Hippocampal formation (tissue), 2 donors: Measurements from ENCODE around the gene PROSER1.
"Not testable (repeated sequence)": the region's sequence is repeated elsewhere in the genome, so short reads cannot be mapped to it uniquely, and the experiment has no call there.

Experiments used
- DNase-seq, 2 donors: peaks; one replicate each; lab custom pipeline; 2025; lab: John Stamatoyannopoulos, UW

Gene PROSER1

DNA sequence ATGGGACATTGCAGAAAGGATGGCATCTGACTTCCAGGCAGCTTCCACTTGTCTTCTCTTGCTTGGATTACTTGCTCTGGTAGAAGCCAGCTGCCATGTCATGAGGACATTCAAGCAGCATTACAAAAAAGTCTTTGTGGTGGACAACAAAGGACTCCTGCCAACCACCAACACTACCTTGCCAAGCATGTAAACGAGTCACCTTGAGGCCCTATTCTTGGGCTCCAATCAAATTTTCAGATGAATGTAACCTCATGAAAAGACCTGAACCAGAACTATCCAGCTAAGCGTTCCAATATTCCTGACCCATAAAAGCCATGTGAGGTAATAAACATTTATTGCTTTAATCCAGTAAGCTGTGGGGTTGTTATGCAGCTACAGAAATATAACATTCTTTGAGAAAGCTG lies 12.5 kb downstream of the PROSER1 start:
- DNase-seq: no peak

DNA sequence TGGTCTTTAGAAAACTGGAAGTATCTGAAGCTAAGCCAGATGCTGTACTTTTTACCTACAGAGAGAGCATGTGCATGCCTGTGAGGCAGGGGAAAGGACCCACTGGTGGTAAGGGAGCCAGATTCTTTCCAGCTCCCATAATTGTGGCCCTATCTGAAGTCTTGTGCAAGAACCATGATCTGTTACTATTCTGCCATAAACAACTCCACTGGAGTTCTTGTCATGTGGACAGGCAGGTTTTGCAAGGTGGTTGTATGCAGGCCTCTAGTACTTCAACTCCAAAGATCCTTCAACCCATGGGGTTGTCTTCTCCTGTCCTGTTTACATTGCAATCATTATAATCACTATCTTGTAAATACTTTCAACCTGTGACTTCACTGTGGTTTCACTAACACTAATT lies 14.1 kb downstream of the PROSER1 start:
- no peak for DNase-seq

DNA sequence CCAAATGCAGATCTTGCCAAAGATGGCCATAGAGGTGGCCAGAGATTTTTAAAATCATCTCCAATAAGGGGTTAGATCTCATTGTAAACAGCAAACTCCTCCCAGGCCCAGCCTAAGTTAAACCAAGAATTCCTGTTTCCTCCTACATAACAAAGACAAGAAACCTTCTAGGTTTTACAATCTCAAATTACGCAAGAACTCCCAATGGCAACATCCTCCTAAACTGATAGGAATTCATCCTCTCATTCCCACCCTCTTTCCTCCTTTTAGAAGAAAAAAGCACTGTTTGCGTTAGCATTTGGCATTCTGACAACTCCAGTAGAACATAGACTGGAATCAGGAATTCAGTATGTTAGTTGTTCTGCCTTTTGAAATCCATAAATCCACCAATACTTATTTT lies 14.6 kb downstream of the PROSER1 start:
- no peak for DNase-seq

DNA sequence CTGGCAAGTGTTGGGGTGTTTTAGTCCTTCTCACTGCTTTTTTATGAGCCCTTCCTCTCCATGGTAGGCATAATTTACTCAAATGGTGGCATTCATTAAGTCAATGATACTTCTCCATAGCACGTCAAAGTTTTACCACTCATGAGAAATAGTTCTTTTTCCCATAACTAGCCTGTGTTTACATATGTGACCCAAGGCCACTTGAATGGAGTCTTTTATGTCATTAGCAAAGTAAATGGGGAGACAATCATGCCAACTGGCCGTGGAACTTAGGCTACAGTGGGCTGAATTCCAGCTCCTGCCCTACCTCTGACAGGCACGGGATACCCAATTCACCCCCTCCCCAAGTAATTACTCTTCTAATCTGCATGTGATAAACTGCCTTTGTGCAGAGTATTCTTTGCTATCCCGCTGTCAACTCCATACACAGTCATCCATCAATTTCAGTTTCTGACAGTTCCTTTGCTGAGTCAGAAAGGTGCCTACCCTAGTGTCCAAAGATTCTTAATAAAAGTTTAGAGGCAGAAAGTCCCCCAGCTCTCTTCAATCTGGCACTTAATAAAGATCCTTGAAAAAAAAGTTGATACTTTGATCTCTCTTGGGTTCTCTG lies 16.9 kb downstream of the PROSER1 start:
- no peak for DNase-seq

DNA sequence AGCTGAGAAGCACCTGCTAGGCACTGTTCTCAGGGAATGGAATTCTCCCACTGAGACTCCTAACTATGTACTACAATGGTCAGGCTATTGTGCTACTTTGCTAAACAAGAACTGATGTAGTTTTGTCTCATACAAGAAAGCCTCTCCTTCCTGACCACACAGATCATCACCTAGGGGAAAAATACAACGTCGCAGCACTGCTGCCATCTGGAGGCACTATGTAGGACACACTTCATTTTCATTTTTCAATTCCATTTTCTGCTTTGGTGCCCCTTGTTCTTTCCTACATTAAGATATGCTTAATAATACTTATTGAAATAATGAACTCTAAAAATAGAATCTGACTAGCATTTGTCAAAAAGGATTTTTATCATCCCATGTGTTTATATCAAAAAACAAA lies 21.1 kb downstream of the PROSER1 start:
- DNase-seq: peak in 1 of 2 donors; percentile 40

DNA sequence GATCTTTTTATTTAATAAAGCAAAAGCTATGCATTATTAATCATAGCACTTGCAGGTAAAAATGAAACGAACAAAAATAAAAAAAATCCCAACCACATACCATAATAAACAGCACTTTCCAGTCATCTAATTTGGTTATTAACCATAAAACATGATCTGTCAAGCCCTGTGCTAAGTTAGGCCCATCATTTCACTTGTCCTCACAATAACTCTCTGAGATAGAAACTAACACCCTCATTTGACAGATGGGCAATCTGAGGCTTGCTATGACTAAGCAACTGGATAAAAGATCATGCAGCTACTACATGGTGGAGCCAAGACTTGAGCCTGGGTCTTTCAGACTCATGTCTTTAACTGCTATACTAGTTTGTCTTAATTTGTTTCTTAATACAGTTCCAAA lies 21.8 kb downstream of the PROSER1 start:
- no peak for DNase-seq

DNA sequence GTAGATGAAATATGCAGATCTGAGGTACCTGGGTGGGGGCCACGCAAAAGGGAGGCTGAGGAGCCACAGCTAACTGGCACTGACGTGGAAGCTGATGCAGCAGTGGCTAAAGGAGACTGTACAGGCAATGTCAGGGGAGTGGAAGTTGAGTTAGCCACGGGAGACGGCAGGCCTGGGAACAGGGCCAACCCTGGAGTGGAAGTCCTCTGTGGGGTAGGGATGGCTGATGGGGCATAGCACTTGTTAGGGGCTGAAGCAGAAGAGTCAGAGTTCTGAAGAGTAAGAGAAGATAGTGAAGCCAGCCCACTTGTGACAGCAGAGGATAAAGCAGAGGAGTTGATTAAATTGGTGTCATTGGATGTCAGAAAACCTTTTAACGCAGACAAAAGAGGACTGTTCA lies 24.4 kb downstream of the PROSER1 start:
- DNase-seq: no peak

DNA sequence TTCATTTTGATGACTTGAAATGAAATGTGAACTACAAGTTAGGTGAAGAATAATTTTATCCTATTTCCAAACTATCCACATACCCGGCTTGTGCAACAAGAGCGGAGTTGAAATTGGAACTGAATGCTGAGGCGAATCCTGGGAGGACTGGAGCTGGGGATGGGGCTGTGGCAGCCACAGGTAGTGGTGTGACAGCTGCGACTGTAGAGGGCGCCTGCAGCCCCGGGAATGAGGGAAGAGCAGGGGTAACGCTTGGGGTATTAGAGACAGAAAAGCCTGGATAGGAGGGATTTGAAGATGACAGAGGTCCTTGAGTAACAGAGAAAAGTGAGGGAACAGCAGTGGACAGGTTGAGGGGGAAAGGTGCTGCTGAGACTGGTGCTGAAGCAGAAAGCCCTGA lies 25.3 kb downstream of the PROSER1 start:
- no peak for DNase-seq

DNA sequence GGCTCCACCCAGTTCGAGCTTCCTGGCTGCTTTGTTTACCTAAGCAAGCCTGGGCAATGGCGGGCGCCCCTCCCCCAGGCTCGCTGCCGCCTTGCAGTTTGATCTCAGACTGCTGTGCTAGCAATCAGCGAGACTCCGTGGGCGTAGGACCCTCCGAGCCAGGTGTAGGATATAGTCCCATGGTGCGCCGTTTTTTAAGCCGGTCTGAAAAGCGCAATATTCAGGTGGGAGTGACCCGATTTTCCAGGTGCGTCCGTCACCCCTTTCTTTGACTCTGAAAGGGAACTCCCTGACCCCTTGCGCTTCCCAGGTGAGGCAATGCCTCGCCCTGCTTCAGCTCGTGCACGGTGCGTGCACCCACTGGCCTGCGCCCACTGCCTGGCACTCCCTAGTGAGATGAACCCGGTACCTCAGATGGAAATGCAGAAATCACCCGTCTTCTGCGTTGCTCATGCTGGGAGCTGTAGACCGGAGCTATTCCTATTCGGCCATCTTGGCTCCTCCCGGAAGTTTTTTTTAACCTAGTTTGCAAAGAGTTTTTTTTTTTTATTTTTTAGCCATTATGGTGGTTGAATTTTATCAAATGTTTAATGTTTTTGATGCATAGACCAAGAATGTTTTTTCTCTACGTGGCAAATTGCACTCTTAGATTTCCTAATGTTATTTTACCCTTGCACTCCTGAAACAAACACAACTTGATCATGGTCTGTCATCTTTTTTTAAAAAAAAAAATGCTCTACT lies 31.3 kb downstream of the PROSER1 start:
- DNase-seq: not testable (repeated sequence)

DNA sequence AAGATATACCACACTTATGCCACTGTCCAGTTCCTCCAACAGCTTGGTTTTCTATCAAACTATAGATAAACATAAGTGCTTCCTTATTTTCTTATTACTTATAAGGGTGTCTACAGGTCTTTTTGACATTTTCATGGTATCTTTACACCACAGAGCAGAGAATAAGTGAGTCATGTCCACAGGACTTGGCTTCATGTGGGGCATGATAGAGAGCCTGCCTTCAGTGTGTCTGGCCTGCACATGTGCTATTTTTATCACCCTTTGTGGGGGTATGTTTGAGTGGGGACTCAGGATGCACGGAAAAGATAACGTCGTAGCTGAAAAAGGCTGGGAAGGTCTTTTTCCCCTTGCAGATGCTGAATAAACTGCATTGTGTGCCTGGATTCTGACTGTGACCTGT lies 39.1 kb downstream of the PROSER1 start:
- no peak for DNase-seq

DNA sequence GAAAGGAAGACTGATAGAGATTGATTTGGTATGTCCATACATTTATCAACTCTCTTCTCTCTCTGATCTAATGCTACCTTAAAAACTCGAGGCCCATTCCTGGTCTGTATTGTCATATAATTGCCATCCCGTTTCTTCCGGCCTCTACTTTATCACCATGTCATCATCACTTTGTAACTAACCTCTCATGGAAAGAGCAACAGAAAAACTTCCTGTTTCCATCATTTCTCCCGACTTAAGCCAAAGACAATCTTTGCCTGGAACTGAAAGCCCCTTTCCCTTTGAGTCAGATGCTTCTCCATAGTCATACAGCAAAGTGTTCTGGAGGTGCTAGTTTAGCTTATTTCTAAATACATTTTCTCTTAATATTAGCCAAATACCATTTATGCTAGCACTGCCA lies 44.5 kb downstream of the PROSER1 start:
- no peak for DNase-seq

DNA sequence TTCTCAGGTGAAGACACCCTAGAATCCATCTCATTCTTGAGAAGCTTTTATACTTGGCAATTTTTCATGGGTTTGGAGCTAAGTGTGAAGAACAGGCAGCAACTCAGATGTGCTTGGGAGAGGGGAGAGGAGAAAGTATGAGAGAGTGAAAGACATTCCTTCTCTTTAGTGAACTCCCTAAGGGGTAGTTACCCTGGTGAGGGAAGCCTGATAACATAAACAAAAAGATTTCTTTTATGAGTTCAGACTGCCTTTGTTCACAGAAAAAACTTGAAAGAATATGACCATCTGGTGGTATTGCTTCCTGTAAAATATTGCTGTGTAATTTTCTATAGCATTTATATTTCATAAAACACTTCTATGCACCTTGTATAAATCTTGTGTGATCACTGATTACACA lies 47.2 kb downstream of the PROSER1 start, which contains the start of gene STOML3:
Gene STOML3, minus strand, starts transcription at position 139 of the 400 bp plus-strand sequence. Its CDS starts 110 bp downstream, at position 29.
- no peak for DNase-seq

DNA sequence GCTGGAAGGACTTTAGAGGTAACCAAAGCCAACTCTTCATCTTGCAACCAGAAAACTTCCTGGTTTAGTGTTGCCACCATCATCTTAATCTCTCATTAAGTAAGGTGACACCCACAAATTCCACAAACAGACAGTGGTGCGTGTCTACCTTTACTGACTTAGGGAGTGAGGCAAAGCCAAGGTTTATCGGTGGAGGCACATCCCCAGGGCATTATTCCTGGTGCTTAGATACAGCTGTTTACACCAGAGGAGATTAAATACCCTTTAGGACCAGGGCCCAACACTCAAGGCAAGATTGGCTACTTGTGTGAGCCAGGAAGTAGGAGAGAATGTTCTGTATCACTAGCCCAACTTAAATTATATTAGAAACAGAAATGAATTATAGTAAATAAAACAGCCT lies 56.8 kb downstream of the PROSER1 start:
- DNase-seq: no peak

DNA sequence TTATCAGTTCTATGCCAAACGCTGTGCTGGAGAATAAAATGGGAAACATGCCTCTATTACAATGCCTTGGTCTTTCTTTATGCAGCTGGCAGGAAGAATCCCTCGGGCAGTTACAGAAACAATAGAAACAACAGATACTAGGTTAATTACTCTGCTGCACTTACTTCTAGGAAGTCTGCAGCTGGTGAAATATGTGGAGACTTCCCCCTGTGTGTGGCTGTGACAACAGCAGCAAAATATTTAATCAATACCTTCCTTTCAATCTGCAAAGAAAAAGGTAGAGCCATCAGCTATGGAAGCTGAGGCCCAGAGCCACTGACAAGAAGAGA lies 57.2 kb downstream of the PROSER1 start:
- no peak for DNase-seq

DNA sequence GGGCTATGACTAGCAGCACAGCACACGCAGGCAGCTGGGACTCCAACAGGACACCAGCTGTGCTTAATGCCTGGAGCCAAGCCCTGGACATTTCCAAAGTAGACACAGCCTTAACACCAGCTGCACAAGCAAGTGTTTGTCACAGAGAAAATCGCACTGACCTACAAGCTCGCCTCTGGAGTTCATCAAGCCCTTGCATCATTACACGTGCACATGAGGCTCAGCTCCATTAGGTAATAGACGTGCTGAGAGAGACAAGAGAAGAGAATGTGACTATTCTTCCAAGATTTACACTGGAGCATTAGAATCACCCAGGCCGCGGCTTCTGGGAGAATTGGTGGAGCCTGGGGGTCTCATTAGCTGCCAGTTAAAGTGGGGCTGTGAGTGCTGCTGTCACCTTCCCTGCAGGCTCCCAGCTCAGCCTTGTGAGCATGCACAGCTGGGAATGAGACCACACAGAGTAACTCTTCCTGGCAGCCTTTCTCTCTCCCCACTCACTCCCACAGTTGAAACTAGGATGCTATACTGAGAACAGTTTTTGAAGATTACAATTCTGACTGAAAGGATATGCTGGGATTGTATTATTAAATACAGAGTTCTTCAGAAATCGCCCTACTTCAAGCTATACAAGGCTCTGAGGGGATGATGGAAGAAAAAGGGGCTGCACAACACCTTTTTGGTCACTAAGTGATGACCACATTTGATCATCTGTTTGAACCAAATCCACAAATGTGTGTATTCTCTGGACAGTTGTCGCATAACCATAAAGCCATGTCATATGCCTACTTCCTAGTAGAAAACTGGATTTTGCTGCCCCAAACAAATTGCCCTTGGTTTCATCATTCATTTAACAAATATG lies 57.8 kb downstream of the PROSER1 start:
- no peak for DNase-seq

DNA sequence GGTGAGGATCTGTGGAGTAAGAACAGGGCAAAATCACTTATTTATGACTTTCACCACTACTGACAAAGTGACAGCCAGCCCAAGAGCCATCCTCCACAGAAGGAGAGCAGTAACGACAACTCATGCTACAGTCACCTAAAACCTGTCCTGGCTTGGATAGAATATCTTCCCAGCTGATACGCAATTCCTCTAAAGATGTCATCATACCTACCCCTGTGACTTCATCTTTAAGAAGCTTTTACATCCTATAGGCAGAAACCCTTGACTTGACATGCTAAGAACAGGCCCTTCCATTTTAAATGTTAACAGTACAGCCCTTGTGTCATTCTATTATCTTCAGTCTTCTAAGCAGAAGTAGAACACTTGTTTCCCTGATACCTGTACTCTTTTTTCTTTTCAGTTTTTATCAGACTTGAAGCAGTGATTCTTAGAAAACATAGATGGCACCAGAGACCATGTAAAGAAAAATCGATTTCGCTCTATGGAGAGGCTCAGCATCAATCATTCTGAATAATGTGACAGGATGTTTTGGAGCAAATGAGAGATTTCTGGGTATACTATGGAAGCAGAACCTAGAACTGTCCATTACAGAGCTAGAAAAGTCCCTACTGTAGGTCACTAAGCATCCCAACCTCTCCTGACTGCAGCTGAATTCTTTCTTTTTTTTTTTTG lies 67.4 kb downstream of the PROSER1 start:
- no peak for DNase-seq

DNA sequence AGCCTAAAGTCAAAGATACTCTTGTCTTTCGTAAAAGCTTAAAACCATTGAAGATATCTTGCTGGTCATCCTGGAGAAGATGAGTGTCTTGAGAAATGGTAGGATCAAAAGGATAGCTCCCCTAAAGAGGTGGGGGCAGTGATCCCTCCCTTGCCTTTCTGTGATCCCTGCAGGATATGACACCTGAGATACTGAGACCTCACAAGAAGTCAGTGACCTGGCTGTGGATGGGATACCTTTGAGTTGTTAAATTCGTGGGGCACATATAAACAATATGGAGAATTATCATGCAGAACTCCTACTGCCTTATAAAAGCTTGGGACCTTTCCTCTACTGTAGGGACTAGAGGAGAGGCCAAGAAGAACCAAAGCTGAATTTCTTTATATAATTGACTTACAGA lies 68.7 kb downstream of the PROSER1 start:
- no peak for DNase-seq

DNA sequence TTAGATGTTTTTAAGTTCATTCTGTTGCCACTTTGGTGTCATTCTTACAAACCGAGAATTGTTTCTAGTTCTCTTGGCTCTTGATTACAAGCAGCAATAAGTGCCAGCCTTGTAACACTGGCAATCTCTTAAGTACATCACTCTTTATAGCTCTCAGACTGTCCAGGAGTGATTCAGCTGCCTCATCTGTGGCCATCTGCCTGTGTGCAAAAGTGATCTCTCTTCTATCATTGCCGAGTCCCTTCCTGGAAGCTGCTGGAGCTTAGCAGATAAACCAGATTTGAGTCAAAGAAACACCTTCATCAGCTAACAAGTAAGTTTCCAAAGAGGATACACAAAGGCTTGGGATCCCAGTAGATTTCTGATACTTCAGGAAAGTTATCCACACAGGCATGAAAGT lies 70.4 kb downstream of the PROSER1 start:
- DNase-seq: no peak

DNA sequence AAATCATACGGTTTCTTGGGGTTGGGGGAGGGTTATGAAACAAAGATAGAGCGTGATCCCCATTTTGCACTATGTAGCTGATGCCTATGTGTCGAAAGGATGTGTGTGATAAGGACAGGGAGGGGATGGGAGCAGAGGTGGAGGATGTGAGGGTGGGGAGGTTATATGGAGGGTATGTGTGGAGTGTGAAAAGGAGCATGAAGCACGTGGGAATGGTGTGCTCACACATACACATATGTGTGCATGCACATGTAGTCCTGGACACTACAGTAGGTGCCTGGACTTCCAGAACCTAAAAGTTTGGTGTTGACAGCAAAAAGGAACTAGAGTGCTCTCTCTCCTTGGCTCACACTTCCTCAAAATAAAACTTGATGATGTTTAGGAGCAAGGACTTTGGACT lies 72.6 kb downstream of the PROSER1 start:
- no peak for DNase-seq

DNA sequence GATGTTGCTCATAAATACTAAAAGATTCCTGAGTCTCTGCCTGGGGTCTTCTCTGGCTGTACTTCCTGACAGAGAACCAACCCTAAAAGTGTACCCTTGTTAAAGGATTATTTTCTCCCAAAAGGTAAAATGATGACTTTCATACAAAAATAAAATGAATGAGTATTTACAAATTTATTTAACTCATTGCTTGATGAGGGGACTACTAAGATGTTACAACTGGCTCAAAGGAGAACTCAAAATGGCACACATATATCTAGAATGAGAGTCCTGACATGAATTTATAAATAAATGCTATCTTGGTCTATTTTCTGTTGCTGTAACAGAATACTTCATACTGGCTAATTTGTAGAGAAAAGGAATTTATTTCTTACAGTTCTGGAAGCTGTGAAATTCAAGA lies 77.7 kb downstream of the PROSER1 start:
- no peak for DNase-seq
